GM18867 (cell line): ENCODE measurements around the gene CCDC192.

Experiments
- ATAC-seq: cut with Tn5 transposase; IDR thresholded peaks from one replicate; pipeline ENCODE4 v1.9.1; 2021; ENCODE audit warnings: mild to moderate bottlenecking, moderate library complexity; ENCODE audit not compliant: unreplicated experiment

Gene CCDC192

GRCh38 chr5:127970854-127971425 lies 267.7 kb downstream of the CCDC192 start:
- no peak for ATAC-seq

- no peak for ATAC-seq
Observed at GRCh38 chr5:127975961-127976360, 272.8 kb downstream of the CCDC192 start.

GRCh38 chr5:127976525-127976924 lies 273.3 kb downstream of the CCDC192 start:
- ATAC-seq: no peak

GRCh38 chr5:127976991-127977717 lies 274.0 kb downstream of the CCDC192 start:
- no peak for ATAC-seq

GRCh38 chr5:127978738-127979300 lies 275.6 kb downstream of the CCDC192 start:
- no peak for ATAC-seq

- no peak for ATAC-seq
Observed at GRCh38 chr5:127979475-127979874, 276.3 kb downstream of the CCDC192 start.

- ATAC-seq: no peak
Observed at GRCh38 chr5:127980843-127981242, 277.7 kb downstream of the CCDC192 start.

- no peak for ATAC-seq
Observed at GRCh38 chr5:127981498-127981897, 278.3 kb downstream of the CCDC192 start.

- no peak for ATAC-seq
Observed at GRCh38 chr5:127985811-127986325, 282.7 kb downstream of the CCDC192 start.

- ATAC-seq: no peak
Observed at GRCh38 chr5:127987354-127988145, 284.4 kb downstream of the CCDC192 start.

GRCh38 chr5:127988146-127988760 lies 285.1 kb downstream of the CCDC192 start:
- no peak for ATAC-seq
